ENCODE data around the gene MEOX1. TPM values are rescaled to one million over a fixed set of nuclear protein-coding genes. Genes with fewer than 3 reads are reported as not detected.

Gene MEOX1
- total RNA-seq, 2 donors from 2014 or later: 0.64 to 4.1 TPM

GRCh38 chr17:43671755-43672519 is 10.2 kb upstream of the MEOX1 start:
- intact Hi-C loops (cut with DNase I): no loop called here
- no peak overlapping the region for H3K27ac ChIP-seq

GRCh38 chr17:43671031-43671692 is 9.4 kb upstream of the MEOX1 start:
- no peak for TF ChIP-seq CTCF (IDR thresholded peaks at IDR 0.05)
- H3K9ac ChIP-seq (ENCODE audit: low read depth in 2 of 2, low read length in 2 of 2): no peak overlapping the region
- no peaks in the 10 kb centered on the region for H3K27me3 ChIP-seq
- DNase-seq: no peak
- H3K4me1 ChIP-seq: no peaks in the 10 kb centered on the region
- no peak overlapping the region for H3K4me3 ChIP-seq
- no peak overlapping the region for H3K27ac ChIP-seq
- H3K9me3 ChIP-seq: no peaks in the 10 kb centered on the region
- intact Hi-C loops (cut with DNase I): no loop called here
- no peaks in the 10 kb centered on the region for H3K36me3 ChIP-seq

More at GRCh38 chr17:43671755-43672519, 10.2 kb upstream of the MEOX1 start:
- no peaks in the 10 kb centered on the region for H3K27me3 ChIP-seq
- no peak for TF ChIP-seq CTCF (IDR thresholded peaks at IDR 0.05)
- no peaks in the 10 kb centered on the region for H3K36me3 ChIP-seq
- no peak overlapping the region for H3K4me3 ChIP-seq
- no peaks in the 10 kb centered on the region for H3K9me3 ChIP-seq
- DNase-seq: no peak
- no peaks in the 10 kb centered on the region for H3K4me1 ChIP-seq
- H3K9ac ChIP-seq (ENCODE audit: low read depth in 2 of 2, low read length in 2 of 2): no peak overlapping the region

- intact Hi-C loops (cut with DNase I): no loop called here
These were observed 8.9 kb upstream of the MEOX1 start for GRCh38 chr17:43670645-43671030.

GRCh38 chr17:43669971-43670644 is 8.4 kb upstream of the MEOX1 start:
- peak; percentile 59 for DNase-seq
- Histone ChIP-seq H3K4me1 (no peaks in the 10 kb centered on the region), H3K27me3 (no peaks in the 10 kb centered on the region), H3K9me3 (no peaks in the 10 kb centered on the region), H3K36me3 (no peaks in the 10 kb centered on the region), H3K4me3 (no peak overlapping the region), H3K9ac (ENCODE audit: low read depth in 2 of 2, low read length in 2 of 2) (no peak overlapping the region), H3K27ac (no peak overlapping the region)
- intact Hi-C loops (cut with DNase I): no loop called here
- TF ChIP-seq CTCF (IDR thresholded peaks at IDR 0.05): no peak

More at GRCh38 chr17:43670645-43671030, 8.9 kb upstream of the MEOX1 start:
- TF ChIP-seq CTCF (IDR thresholded peaks at IDR 0.05): no peak
- no peak for DNase-seq
- Histone ChIP-seq H3K27ac (no peak overlapping the region), H3K36me3 (no peaks in the 10 kb centered on the region), H3K9me3 (no peaks in the 10 kb centered on the region), H3K4me3 (no peak overlapping the region), H3K27me3 (no peaks in the 10 kb centered on the region), H3K9ac (ENCODE audit: low read depth in 2 of 2, low read length in 2 of 2) (no peak overlapping the region), H3K4me1 (no peaks in the 10 kb centered on the region)

GRCh38 chr17:43667947-43668348 is 6.2 kb upstream of the MEOX1 start:
- Histone ChIP-seq H3K27me3 (no peaks in the 10 kb centered on the region), H3K9ac (ENCODE audit: low read depth in 2 of 2, low read length in 2 of 2) (no peak overlapping the region), H3K4me3 (no peak overlapping the region), H3K9me3 (no peaks in the 10 kb centered on the region), H3K36me3 (no peaks in the 10 kb centered on the region), H3K4me1 (no peaks in the 10 kb centered on the region), H3K27ac (no peak overlapping the region)
- TF ChIP-seq CTCF (IDR thresholded peaks at IDR 0.05): no peak
- DNase-seq: no peak
- intact Hi-C loops (cut with DNase I): no loop called here
